K562 (cell line): ENCODE measurements around the gene TTC39A. TPM values are rescaled to one million over a fixed set of nuclear protein-coding genes. Genes with fewer than 3 reads are reported as not detected.

Experiments
- ATAC-seq: fragments of 200-7000 bp; cut with Tn5 transposase; 3 replicates; pipeline ENCODE4 v1.9.1; 2020; ENCODE audit warnings: moderate library complexity
- BruUV-seq: library from RNA; stranded (reverse); fragments of 400-500 nt; replicated peaks from 2 replicates; lab custom pipeline; 2021; lab: Mats Ljungman, UMichigan
- CTCF ChIA-PET: fragments of 300-600 bp; formaldehyde crosslinking; extraction: SDS; loops from one replicate; lab custom pipeline; 2021; ENCODE audit warnings: low intra/inter-chr PET ratio; lab: Yijun Ruan, JAX
- POLR2A ChIA-PET: fragments of 300-600, 350-650 bp; sonication (Branson Sonifier 250); formaldehyde crosslinking; extraction: SDS; loops from one replicate; lab custom pipeline; 2021; ENCODE audit warnings: antibody characterized with exemption, inconsistent platforms; lab: Yijun Ruan, JAX
- DNase-seq, 4 experiments: peaks; one replicate each; pipeline versions ENCODE4 v3.0.0 to v3.0.0-alpha.2; 2011 to 2018; ENCODE audit warnings: low spot score in 3 of 4, mixed read lengths in 3 of 4; ENCODE audit errors: extremely low read depth in 1 of 4
- FAIRE-seq: peaks from 2 replicates; lab custom pipeline; 2011; peaks lifted over from hg19 to GRCh38; lab: Jason Lieb, UNC
- H2AFZ ChIP-seq: 2 replicates; pipeline ENCODE4 v1.6.0; 2011; ENCODE audit warnings: low read depth, low read length, control low read depth, inconsistent platforms
- H3K27ac ChIP-seq: fragments of 200-600 bp; 3 replicates; pipeline ENCODE4 v1.8.0; 2011; ENCODE audit warnings: low read depth, mild to moderate bottlenecking, control low read depth, inconsistent platforms, low read length, moderate library complexity, mixed read lengths; ENCODE audit errors: extremely low read depth
- H3K27me3 ChIP-seq, 2 experiments: fragments of 300-600 bp in 1 of 2; 2 replicates in 1 of 2; 3 replicates in 1 of 2; pipeline versions ENCODE4 v1.6.0 to v1.8.0; 2011; ENCODE audit warnings: inconsistent platforms in 2 of 2, low read length in 2 of 2, mild to moderate bottlenecking in 1 of 2, mixed read lengths in 1 of 2, moderate library complexity in 1 of 2; ENCODE audit not compliant: control insufficient read depth in 2 of 2, insufficient read depth in 2 of 2
- H3K36me3 ChIP-seq: fragments of 300-600 bp; 3 replicates; pipeline ENCODE4 v1.8.0; 2011; ENCODE audit warnings: mild to moderate bottlenecking, low read length, inconsistent platforms; ENCODE audit not compliant: control insufficient read depth, insufficient read depth
- H3K4me1 ChIP-seq, 2 experiments: fragments of 200-600 bp in 1 of 2; replicated peaks in 1 of 2; 2 replicates in 1 of 2; 3 replicates in 1 of 2; pipeline versions ENCODE4 v1.5.1 to v1.8.0; 2011; ENCODE audit warnings: inconsistent platforms in 2 of 2, low read length in 2 of 2, mild to moderate bottlenecking in 1 of 2, mixed read lengths in 1 of 2, moderate library complexity in 1 of 2; ENCODE audit not compliant: control insufficient read depth in 2 of 2, insufficient read depth in 2 of 2
- H3K4me2 ChIP-seq: 2 replicates; pipeline ENCODE4 v1.6.1; 2011; ENCODE audit warnings: low read length, control low read depth, inconsistent platforms, mixed read lengths; ENCODE audit not compliant: insufficient read depth
- H3K4me3 ChIP-seq: fragments of 200-600 bp; sonication (generic), shearing (Covaris generic); 2 replicates; pipeline ENCODE4 v1.5.1; 2016; ENCODE audit warnings: control low read depth, inconsistent platforms
- H3K79me2 ChIP-seq: fragments of 200-600 bp; 3 replicates; pipeline ENCODE4 v1.8.0; 2011; ENCODE audit warnings: low read length, inconsistent platforms; ENCODE audit not compliant: control insufficient read depth, insufficient read depth
- H3K9ac ChIP-seq, 2 experiments: 2 replicates each; pipeline versions ENCODE4 v1.6.0 to v1.6.1; 2011; ENCODE audit warnings: low read depth in 2 of 2, low read length in 2 of 2, control low read depth in 1 of 2, inconsistent platforms in 1 of 2, mild to moderate bottlenecking in 1 of 2, mixed read lengths in 1 of 2; ENCODE audit not compliant: insufficient read depth in 1 of 2
- H3K9me1 ChIP-seq: one replicate; pipeline ENCODE4 v1.6.0; 2011; ENCODE audit warnings: inconsistent platforms, mild to moderate bottlenecking, low read length, moderate library complexity; ENCODE audit not compliant: control insufficient read depth, insufficient read depth
- H3K9me3 ChIP-seq: replicated peaks from 2 replicates; pipeline ENCODE4 v1.5.1; 2011; ENCODE audit warnings: low read depth, low read length, inconsistent platforms; ENCODE audit not compliant: control insufficient read depth, insufficient read depth
- H4K20me1 ChIP-seq: replicated peaks from 2 replicates; pipeline ENCODE4 v1.6.1; 2011; ENCODE audit warnings: low read length, inconsistent platforms, mixed read lengths; ENCODE audit not compliant: control insufficient read depth, insufficient read depth
- BRF1 ChIP-seq: IDR thresholded peaks from 3 replicates; pipeline ENCODE4 v1.6.1; 2011; ENCODE audit warnings: borderline replicate concordance, mild to moderate bottlenecking; ENCODE audit not compliant: insufficient read length; ENCODE audit errors: extremely low read depth
- FOXM1 ChIP-seq, 2 experiments: fragments of 450-650 bp in 1 of 2; sonication (generic) in 1 of 2; formaldehyde crosslinking in 1 of 2; IDR thresholded peaks; 2 replicates each; pipeline versions ENCODE4 v1.6.1 to v1.9.0; 2017 to 2022; ENCODE audit warnings: low read depth in 2 of 2, mild to moderate bottlenecking in 2 of 2, missing genetic modification reagents in 1 of 2, moderate library complexity in 1 of 2
- HNRNPH1 ChIP-seq: fragments of 200-400 bp; formaldehyde crosslinking; optimal IDR thresholded peaks from 2 replicates; pipeline ENCODE3; 2017; ENCODE audit warnings: low read depth, mild to moderate bottlenecking, low read length, moderate library complexity
- OTX1 ChIP-seq: fragments of 450-650 bp; formaldehyde crosslinking; IDR thresholded peaks from 2 replicates; pipeline ENCODE4 v1.4.0; 2022; ENCODE audit warnings: mild to moderate bottlenecking
- TCF7 ChIP-seq: sonication (generic); IDR thresholded peaks from 2 replicates; pipeline ENCODE4 v1.6.1; 2016; ENCODE audit warnings: antibody characterized with exemption, borderline replicate concordance
- TCFL5 ChIP-seq: fragments of 250-450 bp; sonication (Bioruptor Pico); conservative IDR thresholded peaks from 2 replicates; pipeline ENCODE4 v1.6.1; 2021; ENCODE audit warnings: mild to moderate bottlenecking, moderate library complexity, matching md5 sums
- TRIM24 ChIP-seq, 2 experiments: fragments of 450-650 bp; IDR thresholded peaks; 2 replicates each; pipeline ENCODE4 v1.6.1; 2016
- YBX1 ChIP-seq: fragments of 450-650 bp; IDR thresholded peaks from 2 replicates; pipeline ENCODE4 v1.7.1; 2016; ENCODE audit warnings: mild to moderate bottlenecking
- ZNF124 ChIP-seq: sonication (generic); formaldehyde crosslinking; IDR thresholded peaks from 2 replicates; pipeline ENCODE4 v1.8.1; 2022; ENCODE audit warnings: missing genetic modification reagents
- ZNF133 ChIP-seq: fragments of 250-450 bp; sonication (Bioruptor Pico); IDR thresholded peaks from 2 replicates; pipeline ENCODE4 v1.4.0; 2020; ENCODE audit warnings: mild to moderate bottlenecking
- ZNF175 ChIP-seq: fragments of 200-800 bp; sonication (Bioruptor generic); IDR thresholded peaks from 2 replicates; pipeline ENCODE4 v1.6.1; 2016; ENCODE audit warnings: low read depth, mild to moderate bottlenecking, missing genetic modification characterization, missing compliant biosample characterization
- ZNF224 ChIP-seq: sonication (generic); formaldehyde crosslinking; IDR thresholded peaks from 2 replicates; pipeline ENCODE4 v1.8.0; 2022; ENCODE audit warnings: mild to moderate bottlenecking, missing genetic modification reagents
- ZNF444 ChIP-seq: fragments of 250-450 bp; sonication (Bioruptor Pico); IDR thresholded peaks from 2 replicates; pipeline ENCODE4 v1.4.0; 2020; ENCODE audit warnings: mild to moderate bottlenecking, moderate library complexity
- WGBS: fragments of 100-300 bp; shearing (Covaris generic); methylation state at CpG from one replicate; pipeline ENCODE4 v1.1.6; 2016; ENCODE audit warnings: low coverage, mixed read lengths; ENCODE audit not compliant: insufficient coverage; ENCODE audit errors: missing lambda C conversion rate; 5-methylcytosine and 5-hydroxymethylcytosine counted together
- in situ Hi-C: fragments of 300-500 bp; cut with MboI; formaldehyde crosslinking; loops from 4 replicates; pipeline ENCODE4 v1.15.0; 2018; ENCODE audit warnings: inconsistent platforms, mixed read lengths
- intact Hi-C: fragments of 100-400 bp; cut with micrococcal nuclease; formaldehyde crosslinking; loops from 2 replicates; pipeline ENCODE4 v1.14.2; 2022
- polyA plus RNA-seq, 8 experiments: library from polyadenylated mRNA; depleted of rRNA in 4 of 8; stranded (reverse) in 5 of 8; unstranded in 3 of 8; fragments of >200 nt; fragmentation: Nextera tagmentation in 2 of 8; fragmentation: Illumina TruSeq in 1 of 8; extraction: Ambion mirVana in 2 of 8; extraction: Trizol in 1 of 8; gene quantifications; 2 replicates each; pipeline versions ENCODE4 v1.2.1 to v1.2.3, GENCODE V29; 2011 to 2014; ENCODE audit warnings: inconsistent platforms in 1 of 8, missing spikeins in 1 of 8
- total RNA-seq, 7 experiments: library from RNA; depleted of rRNA in 6 of 7; stranded (reverse); fragments of >200 nt in 6 of 7; fragmentation: Illumina TruSeq in 2 of 7; extraction: Trizol in 2 of 7; gene quantifications; 2 replicates each; pipeline versions ENCODE4 v1.2.1 to v1.2.3, GENCODE V29; 2011 to 2021; ENCODE audit warnings: low replicate concordance in 1 of 7
- TF ChIP-seq, protein P1 (sequence below), 3 experiments: fragments of 200-800 bp in 1 of 3; sonication (Bioruptor generic) in 1 of 3; sonication (generic) in 1 of 3; formaldehyde crosslinking in 1 of 3; IDR thresholded peaks; 2 replicates each; pipeline versions ENCODE4 v1.6.1 to v1.8.0; 2016 to 2022; ENCODE audit warnings: mild to moderate bottlenecking in 2 of 3, missing compliant biosample characterization in 2 of 3, missing genetic modification characterization in 2 of 3, missing genetic modification reagents in 1 of 3

TTC39A gene
- total and polyA plus RNA-seq, 9 of the 15 experiments (the other 6 are each of a cell fraction or from before 2014, with no cell fraction given) = 0.18 to 0.82 (median 0.35) TPM

DNA sequence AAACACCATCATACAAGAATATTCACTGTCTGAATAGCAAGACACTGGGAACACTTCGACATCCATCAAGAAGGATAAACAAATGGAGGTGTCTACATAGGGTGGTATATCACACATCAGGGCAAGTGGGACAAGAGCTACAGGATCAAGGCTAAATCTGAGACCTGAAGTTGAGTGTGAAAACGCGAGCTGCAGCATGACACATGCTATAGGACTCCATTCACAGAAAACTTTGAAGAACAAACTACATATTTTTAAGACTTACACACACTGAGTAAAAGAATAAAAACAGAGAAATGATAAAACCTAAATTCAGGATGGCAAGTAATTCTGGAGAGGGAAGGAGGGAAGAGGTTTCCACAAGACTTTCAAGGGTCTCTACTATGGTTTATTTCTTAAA lies 2.1 kb downstream of the TTC39A start:
- POLR2A ChIA-PET = interaction anchor here (0.6 kb wide), 1 partner anchor 28 kb away, joined by 5 read pairs; no protein-coding TSS in a partner anchor
- Histone ChIP-seq H4K20me1 (no peaks in the 10 kb centered on the region), H3K9ac (no peak overlapping the region), H3K4me2 (no peak overlapping the region), H3K4me1 (peaks cover 40 to 42% of the 10 kb centered on the region in 2 experiments), H2AFZ (no peak overlapping the region), H3K4me3 (no peak overlapping the region), H3K36me3 (no peaks in the 10 kb centered on the region), H3K9me1 (no peaks in the 10 kb centered on the region), H3K27me3 (no peaks in the 10 kb centered on the region), H3K27ac (no peak overlapping the region), H3K9me3 (no peaks in the 10 kb centered on the region), H3K79me2 (no peaks in the 10 kb centered on the region)
- intact Hi-C loops = no loop called here
- WGBS = 72% methylated on average over 3 of the region's 3 CpGs
- no peak for ATAC-seq
- no peak for DNase-seq
- FAIRE-seq = no peak
- no TSS peak for BruUV-seq
- in situ Hi-C loops = no loop called here
- TF ChIP-seq HNRNPH1 (no peak), ZNF224 (CRISPR knock-in tag) (no peak), ZNF444 (CRISPR knock-in tag) (no peak), TRIM24 (IDR thresholded peaks at IDR 0.05) (no peak), YBX1 (no peak), ZNF124 (CRISPR knock-in tag) (no peak), OTX1 (no peak), ZNF175 (CRISPR knock-in tag) (no peak), TCF7 (no peak), TCFL5 (CRISPR knock-in tag) (no peak), FOXM1 (IDR thresholded peaks at IDR 0.05; ENCODE audit: low read depth) (no peak), FOXM1 (CRISPR knock-in tag; IDR thresholded peaks at IDR 0.05; ENCODE audit: low read depth) (no peak), BRF1 (no peak), ZNF133 (no peak)
- TF ChIP-seq, protein P1, sequence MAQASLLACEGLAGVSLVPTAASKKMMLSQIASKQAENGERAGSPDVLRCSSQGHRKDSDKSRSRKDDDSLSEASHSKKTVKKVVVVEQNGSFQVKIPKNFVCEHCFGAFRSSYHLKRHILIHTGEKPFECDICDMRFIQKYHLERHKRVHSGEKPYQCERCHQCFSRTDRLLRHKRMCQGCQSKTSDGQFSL (CRISPR knock-in tag; IDR thresholded peaks at IDR 0.05) = no peak
- TF ChIP-seq, protein P1 (tag; IDR thresholded peaks at IDR 0.05) = no peak
- CTCF ChIA-PET = no interaction called here
